IPS DF 19.7 (cell line): ENCODE measurements around the gene IREB2.
A peak's percentile ranks its signal among the peaks of the same experiment; 100 is the strongest.
"Not testable (repeated sequence)": the region's sequence is repeated elsewhere in the genome, so short reads cannot be mapped to it uniquely, and the experiment has no call there.

ENCODE experiments used
- DNase-seq: peaks from one replicate; pipeline ENCODE4 v3.0.0-alpha.2; 2013; ENCODE audit warnings: low read depth, low spot score

The IREB2 gene, protein sequence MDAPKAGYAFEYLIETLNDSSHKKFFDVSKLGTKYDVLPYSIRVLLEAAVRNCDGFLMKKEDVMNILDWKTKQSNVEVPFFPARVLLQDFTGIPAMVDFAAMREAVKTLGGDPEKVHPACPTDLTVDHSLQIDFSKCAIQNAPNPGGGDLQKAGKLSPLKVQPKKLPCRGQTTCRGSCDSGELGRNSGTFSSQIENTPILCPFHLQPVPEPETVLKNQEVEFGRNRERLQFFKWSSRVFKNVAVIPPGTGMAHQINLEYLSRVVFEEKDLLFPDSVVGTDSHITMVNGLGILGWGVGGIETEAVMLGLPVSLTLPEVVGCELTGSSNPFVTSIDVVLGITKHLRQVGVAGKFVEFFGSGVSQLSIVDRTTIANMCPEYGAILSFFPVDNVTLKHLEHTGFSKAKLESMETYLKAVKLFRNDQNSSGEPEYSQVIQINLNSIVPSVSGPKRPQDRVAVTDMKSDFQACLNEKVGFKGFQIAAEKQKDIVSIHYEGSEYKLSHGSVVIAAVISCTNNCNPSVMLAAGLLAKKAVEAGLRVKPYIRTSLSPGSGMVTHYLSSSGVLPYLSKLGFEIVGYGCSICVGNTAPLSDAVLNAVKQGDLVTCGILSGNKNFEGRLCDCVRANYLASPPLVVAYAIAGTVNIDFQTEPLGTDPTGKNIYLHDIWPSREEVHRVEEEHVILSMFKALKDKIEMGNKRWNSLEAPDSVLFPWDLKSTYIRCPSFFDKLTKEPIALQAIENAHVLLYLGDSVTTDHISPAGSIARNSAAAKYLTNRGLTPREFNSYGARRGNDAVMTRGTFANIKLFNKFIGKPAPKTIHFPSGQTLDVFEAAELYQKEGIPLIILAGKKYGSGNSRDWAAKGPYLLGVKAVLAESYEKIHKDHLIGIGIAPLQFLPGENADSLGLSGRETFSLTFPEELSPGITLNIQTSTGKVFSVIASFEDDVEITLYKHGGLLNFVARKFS

GRCh38 chr15:78437762-78438618, at the start of gene IREB2:
Gene IREB2, plus strand, starts transcription at chr15:78438216. Its CDS starts 122 bp downstream, at chr15:78438338.
- DNase-seq, result peak; percentile 86

DNA sequence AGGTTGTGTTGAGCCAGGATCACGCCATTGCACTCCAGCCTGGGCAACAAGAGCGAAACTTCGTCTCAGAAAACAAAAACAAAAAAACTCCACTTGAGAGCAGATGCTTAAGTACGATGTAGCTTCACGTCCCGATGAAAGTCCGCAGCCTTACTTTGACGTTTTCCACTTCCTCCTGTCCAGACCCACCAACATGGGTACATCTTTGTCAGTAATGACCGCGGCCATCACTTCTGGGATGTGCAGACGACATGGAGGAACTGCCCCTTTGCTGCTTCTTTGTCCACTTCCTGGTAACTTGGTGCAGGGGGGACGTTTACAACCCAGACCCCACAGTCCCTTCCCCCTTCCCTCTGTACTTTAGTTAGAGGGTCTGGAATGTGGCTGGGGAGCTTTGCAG, 49.2 kb upstream of the IREB2 start:
- no peak for DNase-seq

DNA sequence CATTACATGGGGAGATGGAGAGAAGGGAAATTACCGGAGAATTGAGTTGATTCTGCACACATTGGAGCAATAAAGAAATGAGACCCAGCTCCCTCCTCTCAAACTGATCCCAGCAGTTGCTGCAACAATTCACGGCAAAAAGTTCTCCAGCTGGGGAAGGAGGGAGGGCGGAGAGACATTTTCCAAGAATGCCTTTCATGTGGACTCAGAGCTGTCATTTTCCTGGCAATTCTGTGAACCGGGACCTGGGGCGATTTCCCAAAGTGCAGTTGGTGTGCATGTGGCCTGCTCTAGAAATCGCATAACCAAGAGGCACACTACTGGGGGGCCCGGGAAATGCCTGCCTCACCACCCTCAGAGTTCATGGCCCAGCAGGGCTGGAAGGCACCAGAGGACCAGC, 48.7 kb upstream of the IREB2 start:
- no peak for DNase-seq

DNA sequence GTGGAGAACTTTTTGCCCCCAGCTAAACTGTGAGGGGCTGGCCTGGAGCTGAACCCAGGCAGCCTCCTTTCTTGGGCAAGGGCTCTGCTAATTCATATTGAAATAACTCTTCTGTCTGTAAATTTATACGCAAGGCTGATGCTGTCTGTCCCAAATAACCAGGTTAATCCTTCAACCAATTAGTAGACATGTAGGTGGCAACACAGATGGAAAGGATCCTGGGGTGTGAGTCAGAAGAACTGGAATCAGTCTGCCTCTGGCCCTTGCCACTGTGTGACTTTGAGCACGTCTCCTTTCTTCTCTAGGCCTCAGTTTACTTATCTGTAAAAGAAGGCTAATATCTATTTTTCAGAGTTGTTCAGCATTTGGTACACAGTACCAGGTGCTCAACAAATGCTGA, 48.3 kb upstream of the IREB2 start:
- no peak for DNase-seq

DNA sequence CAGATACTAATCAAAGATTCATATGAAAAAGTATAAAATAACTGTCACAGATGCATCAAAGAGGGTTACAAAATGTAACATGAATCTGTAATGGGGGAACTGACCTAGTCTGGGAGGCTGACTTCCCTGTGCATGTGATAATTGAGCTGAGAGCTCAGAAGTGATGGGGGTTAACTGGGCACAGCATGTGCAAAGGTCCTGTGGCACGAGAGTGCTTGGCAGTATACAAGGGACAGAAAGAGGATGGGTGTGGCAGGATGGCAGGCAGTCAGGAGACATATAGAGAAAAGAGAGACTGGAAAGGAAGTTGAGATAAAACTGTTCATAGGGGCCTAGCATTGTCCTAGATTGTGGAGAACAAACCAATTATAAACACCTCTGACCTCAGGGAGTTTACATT, 47.8 kb upstream of the IREB2 start:
- no peak for DNase-seq

DNA sequence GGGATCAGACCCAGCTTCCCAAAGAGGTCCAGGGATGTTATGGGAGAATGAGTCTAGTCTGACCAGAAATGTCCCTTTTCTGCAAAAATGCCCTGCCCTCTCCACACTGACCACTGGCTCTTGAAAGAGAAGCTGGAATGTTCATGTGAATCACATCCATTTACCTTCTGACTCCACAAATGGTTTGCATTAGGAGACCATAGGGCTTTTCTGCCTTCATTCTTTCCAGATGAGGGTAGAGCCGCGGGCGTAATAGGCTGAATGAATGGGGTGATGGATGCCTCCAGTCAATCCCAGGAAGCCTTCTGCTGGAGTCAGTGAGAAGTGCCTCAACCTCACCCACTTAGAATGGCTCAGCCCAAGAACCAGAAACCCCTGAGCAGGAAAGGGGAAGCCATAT, 47.2 kb upstream of the IREB2 start:
- no peak for DNase-seq

DNA sequence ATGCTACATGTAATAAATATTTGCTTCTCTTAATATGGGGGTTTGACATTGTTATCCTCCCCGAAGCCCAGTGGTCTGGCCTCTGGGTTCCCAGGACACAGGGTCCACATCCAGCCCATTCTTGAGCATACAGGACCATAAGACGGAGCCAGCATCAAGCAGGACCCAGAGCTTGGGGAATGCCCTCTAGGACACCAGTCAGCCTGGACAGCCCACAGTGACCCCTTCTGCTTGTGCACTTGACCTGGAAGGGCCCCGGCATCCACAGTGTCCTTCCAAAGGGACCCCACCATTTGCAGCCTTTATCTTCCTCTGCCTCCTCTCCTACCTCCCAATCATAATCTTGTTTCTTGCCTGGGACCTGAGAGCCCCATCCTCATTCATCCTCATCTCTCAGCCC, 46.2 kb upstream of the IREB2 start:
- DNase-seq, result no peak

- DNase-seq, result no peak
Observed at GRCh38 chr15:78392430-78392829, 45.6 kb upstream of the IREB2 start.

GRCh38 chr15:78393137-78393536, 44.9 kb upstream of the IREB2 start:
- no peak for DNase-seq

DNA sequence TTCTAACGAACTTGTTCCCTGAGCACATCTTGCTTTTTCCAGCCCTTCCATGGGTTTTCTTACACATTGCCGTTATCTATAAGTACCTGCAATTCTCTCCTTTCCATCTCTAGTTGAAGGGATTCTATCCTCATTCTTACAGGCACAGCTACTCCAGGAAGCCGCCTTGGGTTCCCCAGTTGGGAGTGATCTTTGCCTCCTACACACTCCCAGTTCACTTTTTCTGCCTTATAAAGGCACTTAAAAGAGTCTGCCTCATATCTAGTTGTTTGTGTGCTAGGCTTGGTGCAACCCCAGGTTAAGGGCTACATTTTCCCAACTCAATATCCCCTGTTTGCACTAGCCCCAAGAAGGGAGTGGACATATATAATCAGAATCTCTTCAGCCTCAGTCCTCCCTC, 44.0 kb upstream of the IREB2 start:
- no peak for DNase-seq

- DNase-seq, result peak; percentile 48
Observed at GRCh38 chr15:78394981-78395616, 42.9 kb upstream of the IREB2 start.

DNA sequence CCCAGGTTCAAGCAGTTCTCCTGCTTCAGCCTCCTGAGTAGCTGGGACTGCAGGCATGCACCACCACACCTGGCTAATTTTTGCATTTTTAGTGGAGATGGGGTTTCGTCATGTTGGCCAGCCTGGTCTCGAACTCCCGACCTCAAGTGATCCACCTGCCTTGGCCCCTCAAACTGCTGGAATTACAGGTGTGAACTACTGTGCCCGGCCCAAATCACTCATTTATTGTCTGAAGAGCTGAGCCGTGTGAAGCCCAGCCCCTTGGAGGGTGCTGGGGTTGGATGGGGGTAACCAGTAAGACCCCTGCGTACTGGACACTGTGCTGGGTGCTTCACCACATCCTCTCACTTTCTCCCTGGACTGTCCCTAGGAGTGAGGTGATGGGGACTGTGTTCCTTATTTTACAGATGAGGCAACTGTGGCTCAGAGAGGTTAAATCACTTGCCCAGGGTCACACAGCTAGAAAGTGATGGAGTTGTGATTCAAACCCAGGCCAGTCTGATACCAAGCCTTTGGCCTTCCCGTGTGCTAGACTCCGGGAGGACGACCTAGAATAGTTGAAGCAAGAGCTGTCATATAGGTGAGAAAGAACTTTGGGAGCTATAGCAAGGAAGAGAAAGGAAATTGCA, 41.7 kb upstream of the IREB2 start:
- DNase-seq, result no peak

- DNase-seq, result no peak
Observed at GRCh38 chr15:78396976-78397375, 41.0 kb upstream of the IREB2 start.

DNA sequence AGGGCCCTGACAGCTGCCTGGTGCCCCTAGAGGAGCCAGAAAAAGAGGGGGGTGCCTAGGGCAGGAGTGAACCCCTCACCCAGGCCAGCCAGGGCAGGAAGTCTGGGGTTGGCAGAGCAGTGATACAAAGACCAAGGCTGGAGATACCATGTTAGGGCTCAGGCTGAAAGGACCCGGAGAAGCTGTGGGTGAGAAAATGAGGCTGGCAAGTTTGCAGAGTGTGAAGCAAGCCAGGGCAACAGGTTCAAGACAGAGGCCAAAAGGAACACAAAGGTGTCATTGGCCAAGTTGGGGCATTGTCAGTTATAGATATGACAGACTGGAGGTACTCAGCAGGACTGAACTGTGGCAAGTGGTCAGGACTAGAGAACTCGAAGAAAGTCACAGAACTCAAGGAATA, 40.6 kb upstream of the IREB2 start:
- DNase-seq, result no peak

DNA sequence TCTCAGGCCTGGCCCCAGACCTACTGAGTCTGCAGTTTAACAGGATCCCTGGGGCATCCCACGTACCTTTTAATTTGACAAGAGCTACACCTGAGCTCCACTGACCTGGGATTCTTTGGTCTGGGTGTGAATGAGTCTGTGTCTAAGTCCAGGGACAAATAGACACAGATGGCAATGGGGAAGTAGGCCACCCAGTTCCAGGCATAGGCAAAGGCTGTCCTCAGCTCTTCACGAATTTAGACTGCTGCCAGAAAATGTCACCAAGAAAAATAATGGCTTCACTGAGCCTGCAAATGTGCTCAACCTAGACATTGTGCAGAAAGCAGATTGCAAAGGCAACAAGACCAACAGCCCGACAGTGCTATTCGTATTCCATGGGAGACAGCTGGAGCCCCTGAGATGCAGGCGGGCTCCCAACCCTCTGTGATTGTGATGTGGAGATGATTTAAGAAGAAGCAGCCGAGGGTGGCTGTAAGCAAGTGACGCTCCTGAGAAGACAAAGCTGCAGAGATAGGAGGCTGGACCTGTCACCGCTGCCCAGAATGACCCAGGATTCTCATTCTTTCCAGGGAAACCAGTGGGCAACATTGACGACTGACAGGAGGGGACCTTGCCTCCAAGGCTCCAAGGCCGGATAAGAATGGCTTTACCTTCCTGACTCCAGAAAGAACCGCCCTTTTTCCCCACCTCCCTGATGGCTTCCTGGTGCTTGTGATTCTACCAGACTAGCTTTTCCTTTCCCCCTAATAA, 39.8 kb upstream of the IREB2 start:
- no peak for DNase-seq

GRCh38 chr15:78399091-78399490, 38.9 kb upstream of the IREB2 start:
- DNase-seq, result no peak

- no peak for DNase-seq
Observed at GRCh38 chr15:78402061-78402610, 35.9 kb upstream of the IREB2 start.

DNA sequence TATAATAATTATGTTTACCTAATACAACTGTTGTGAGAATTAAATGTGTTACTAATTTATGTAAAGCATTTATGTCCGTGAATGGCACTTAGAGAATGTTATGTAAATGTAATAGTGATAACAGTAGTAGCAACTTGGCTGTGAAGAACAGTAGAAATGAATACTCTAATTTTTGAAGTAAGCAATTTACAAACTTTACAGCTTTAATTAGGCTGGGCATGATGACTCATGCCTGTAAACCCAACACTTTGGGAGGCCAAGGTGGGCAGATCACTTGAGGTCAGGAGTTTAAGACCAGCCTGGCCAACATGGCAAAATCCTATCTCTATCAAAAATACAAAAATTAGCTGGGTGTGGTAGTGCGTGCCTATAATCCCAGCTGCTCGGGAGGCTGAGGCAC, 33.9 kb upstream of the IREB2 start:
- no peak for DNase-seq

DNA sequence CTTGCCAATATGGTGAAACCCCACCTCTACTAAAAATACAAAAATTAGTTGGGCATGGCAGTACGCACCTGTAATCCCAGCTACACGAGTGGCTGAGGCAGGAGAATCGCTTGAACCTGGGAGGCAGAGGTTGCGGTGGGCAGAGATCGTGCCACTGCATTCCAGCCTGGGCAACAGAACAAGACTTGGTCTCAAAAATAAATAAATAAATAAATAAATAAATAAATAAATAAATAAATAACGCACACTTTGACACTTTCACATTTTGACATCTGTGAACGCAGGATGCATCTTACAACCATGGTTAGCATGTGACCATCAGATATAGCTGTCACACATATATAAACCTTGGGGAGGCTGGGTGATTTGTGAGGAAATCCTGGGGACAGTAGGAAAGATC, 33.2 kb upstream of the IREB2 start:
- not testable (repeated sequence) for DNase-seq
